CD4-positive, alpha-beta T cell (primary cell): ENCODE measurements around the gene CXCL9. TPM values are rescaled to one million over a fixed set of nuclear protein-coding genes. Genes with fewer than 3 reads are reported as not detected.
"Not testable (repeated sequence)": the region's sequence is repeated elsewhere in the genome, so short reads cannot be mapped to it uniquely, and the experiment has no call there.

Experiments
- ATAC-seq: fragments of 200-7000 bp; cut with Tn5 transposase; one replicate; pipeline ENCODE4 v1.10.0; 2022; ENCODE audit warnings: mild to moderate bottlenecking; ENCODE audit not compliant: poor library complexity
- CTCF ChIA-PET: fragments of 350-600 bp; sonication (Branson Sonifier 250); formaldehyde crosslinking; loops from one replicate; lab custom pipeline; 2021; ENCODE audit warnings: antibody characterized with exemption, inconsistent platforms; lab: Charles Lee
- POLR2A ChIA-PET: fragments of 350-600 bp; sonication (Branson Sonifier 250); formaldehyde crosslinking; loops from one replicate; lab custom pipeline; 2021; ENCODE audit warnings: antibody characterized with exemption, inconsistent platforms; lab: Charles Lee
- DNase-seq, 14 experiments: peaks; one replicate each; pipeline ENCODE4 v3.0.0-alpha.2; 2013 to 2020; ENCODE audit warnings: mixed read lengths in 2 of 14
- H3K27ac ChIP-seq, 2 donors: one replicate each; pipeline versions ENCODE4 v1.5.1 to v1.7.0; 2013; ENCODE audit warnings: low read length in 2 of 2, low read depth in 1 of 2, mild to moderate bottlenecking in 1 of 2
- H3K27me3 ChIP-seq, 2 experiments: 1 replicate in 1 of 2; 2 replicates in 1 of 2; pipeline versions ENCODE4 v1.6.1 to v1.7.0; 2013; ENCODE audit warnings: low read length in 2 of 2, control low read depth in 1 of 2, mild to moderate bottlenecking in 1 of 2, moderate library complexity in 1 of 2; ENCODE audit not compliant: insufficient read depth in 2 of 2, control insufficient read depth in 1 of 2
- H3K36me3 ChIP-seq: one replicate; pipeline ENCODE4 v1.6.1; 2013; ENCODE audit warnings: low read length, control low read depth; ENCODE audit not compliant: insufficient read depth
- H3K4me1 ChIP-seq: one replicate; pipeline ENCODE4 v1.6.1; 2013; ENCODE audit warnings: low read length, control low read depth; ENCODE audit not compliant: insufficient read depth
- H3K4me3 ChIP-seq: one replicate; pipeline ENCODE4 v1.5.1; 2013; ENCODE audit warnings: mild to moderate bottlenecking, low read length, moderate library complexity
- H3K9me3 ChIP-seq, 2 experiments: 1 replicate in 1 of 2; 2 replicates in 1 of 2; pipeline versions ENCODE4 v1.6.1 to v1.7.0; 2013; ENCODE audit warnings: low read length in 2 of 2, mild to moderate bottlenecking in 2 of 2, control low read depth in 1 of 2, moderate library complexity in 1 of 2; ENCODE audit not compliant: control insufficient read depth in 1 of 2, insufficient read depth in 1 of 2
- H3K27ac Mint-ChIP-seq: one replicate; pipeline ENCODE4 v1.8.0; 2020; ENCODE audit warnings: mixed read lengths
- H3K27me3 Mint-ChIP-seq: one replicate; pipeline ENCODE4 v1.8.0; 2021; ENCODE audit warnings: mixed read lengths
- H3K36me3 Mint-ChIP-seq: one replicate; pipeline ENCODE4 v1.8.0; 2021; ENCODE audit warnings: low read depth, mixed read lengths
- H3K4me1 Mint-ChIP-seq: one replicate; pipeline ENCODE4 v1.8.0; 2021; ENCODE audit warnings: low read depth, mixed read lengths
- H3K4me3 Mint-ChIP-seq: one replicate; pipeline ENCODE4 v1.8.0; 2020; ENCODE audit warnings: mild to moderate bottlenecking, mixed read lengths
- H3K9me3 Mint-ChIP-seq: one replicate; pipeline ENCODE4 v1.8.0; 2020; ENCODE audit warnings: mixed read lengths
- intact Hi-C, 2 experiments: fragments of 100-400 bp; cut with DNase I in 1 of 2; cut with micrococcal nuclease in 1 of 2; formaldehyde crosslinking; loops; one replicate each; pipeline versions ENCODE4 v1.15.1 to v1.9.0; 2023 to 2025; cut with DNase I, micrococcal nuclease
- total RNA-seq, 174 experiments: library from RNA in 2 of 174; stranded (reverse) in 2 of 174; gene quantifications; one replicate each; pipeline ENCODE4 v1.2.3 and lab custom pipeline; 2021 to 2026
- TF ChIP-seq, protein P1 (sequence below): fragments of 200-600 bp; IDR thresholded peaks from one replicate; pipeline ENCODE4 v1.8.0; 2022; ENCODE audit warnings: antibody characterized with exemption, mild to moderate bottlenecking

Gene CXCL9
- total RNA-seq, 2 experiments from 2014 or later: not detected

DNA sequence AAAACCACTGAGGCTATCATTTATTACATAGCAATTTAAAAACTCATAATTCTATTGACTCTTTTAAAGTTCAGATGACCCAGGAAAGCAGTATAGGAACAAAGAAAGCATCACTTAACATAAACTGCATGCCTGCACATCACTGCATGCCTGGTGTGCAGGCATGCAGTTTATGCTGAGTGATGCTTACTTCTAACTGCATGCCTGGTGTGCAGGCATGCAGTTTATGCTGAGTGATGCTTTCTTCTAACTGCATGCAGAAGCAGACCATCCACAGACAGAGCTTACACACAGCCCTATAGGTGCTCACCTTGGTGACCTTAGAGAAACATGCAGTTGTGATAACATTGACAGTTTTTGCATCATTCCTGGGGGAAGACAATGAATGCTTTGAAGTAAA is 33.5 kb downstream of the CXCL9 start:
- POLR2A ChIA-PET: no interaction called here
- H3K4me1 Mint-ChIP-seq: no peaks in the 10 kb centered on the region
- Histone ChIP-seq H3K9me3 (no peaks in the 10 kb centered on the region), H3K27ac (no peak overlapping the region), H3K4me3 (no peak overlapping the region), H3K27me3 (no peaks in the 10 kb centered on the region), H3K36me3 (peaks cover 92% of the 10 kb centered on the region), H3K4me1 (no peaks in the 10 kb centered on the region)
- no peak overlapping the region for H3K4me3 Mint-ChIP-seq
- H3K36me3 Mint-ChIP-seq: peaks cover 90% of the 10 kb centered on the region
- TF ChIP-seq, protein P1, sequence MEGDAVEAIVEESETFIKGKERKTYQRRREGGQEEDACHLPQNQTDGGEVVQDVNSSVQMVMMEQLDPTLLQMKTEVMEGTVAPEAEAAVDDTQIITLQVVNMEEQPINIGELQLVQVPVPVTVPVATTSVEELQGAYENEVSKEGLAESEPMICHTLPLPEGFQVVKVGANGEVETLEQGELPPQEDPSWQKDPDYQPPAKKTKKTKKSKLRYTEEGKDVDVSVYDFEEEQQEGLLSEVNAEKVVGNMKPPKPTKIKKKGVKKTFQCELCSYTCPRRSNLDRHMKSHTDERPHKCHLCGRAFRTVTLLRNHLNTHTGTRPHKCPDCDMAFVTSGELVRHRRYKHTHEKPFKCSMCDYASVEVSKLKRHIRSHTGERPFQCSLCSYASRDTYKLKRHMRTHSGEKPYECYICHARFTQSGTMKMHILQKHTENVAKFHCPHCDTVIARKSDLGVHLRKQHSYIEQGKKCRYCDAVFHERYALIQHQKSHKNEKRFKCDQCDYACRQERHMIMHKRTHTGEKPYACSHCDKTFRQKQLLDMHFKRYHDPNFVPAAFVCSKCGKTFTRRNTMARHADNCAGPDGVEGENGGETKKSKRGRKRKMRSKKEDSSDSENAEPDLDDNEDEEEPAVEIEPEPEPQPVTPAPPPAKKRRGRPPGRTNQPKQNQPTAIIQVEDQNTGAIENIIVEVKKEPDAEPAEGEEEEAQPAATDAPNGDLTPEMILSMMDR: no peak
- intact Hi-C loops: loop anchor here in 1 of 2 experiments (2.0 kb wide), 1 partner anchor 25 kb away; no protein-coding TSS in a partner anchor
- ATAC-seq (no peak), DNase-seq (no peak)
- no peaks in the 10 kb centered on the region for H3K27me3 Mint-ChIP-seq
- CTCF ChIA-PET: no interaction called here
- H3K9me3 Mint-ChIP-seq: no peaks in the 10 kb centered on the region
- H3K27ac Mint-ChIP-seq: no peak overlapping the region

DNA sequence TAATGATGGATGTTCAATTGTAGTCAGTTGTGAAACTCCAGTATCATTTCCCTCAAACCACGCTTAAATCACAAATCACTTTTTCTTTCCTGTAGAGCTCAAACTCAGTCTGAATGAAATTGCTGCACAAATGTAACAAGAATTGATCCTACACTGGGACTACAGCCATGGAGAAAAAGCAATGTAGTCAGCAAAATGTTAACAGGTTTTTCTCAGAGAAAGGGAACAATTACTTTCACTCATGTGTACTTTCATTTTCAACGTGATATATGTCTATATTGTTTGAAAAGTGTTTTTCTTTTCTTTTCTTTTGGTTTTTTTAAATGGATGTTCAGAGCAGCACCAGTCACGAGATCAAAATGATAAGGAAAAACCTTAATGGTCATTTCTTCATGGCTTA is 39.2 kb downstream of the CXCL9 start:
- TF ChIP-seq, protein P1: no peak
- no peak overlapping the region for H3K4me3 ChIP-seq

DNA sequence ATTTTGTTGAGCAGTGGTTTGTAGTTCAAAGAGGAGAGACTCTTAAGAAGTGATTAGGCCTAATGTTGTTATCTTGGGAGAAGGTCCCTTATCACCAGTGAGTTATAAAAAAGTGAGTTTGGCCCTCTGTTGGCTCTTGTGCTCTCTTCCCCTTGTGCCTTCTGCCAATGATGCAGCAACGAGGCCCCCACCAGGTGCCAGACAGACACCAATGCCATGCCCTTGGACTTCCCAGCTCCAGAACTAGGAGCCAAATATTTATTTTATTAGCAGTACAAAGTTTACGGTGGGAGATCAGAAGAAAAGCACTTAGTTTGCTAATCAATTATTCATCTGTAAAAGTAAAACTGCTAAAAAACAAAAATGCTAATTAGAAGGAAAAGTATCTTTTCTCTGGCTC is 43.8 kb downstream of the CXCL9 start:
- ATAC-seq (no peak), DNase-seq (no peak)
- ChIA-PET POLR2A (no interaction called here), CTCF (no interaction called here)
- Mint-ChIP-seq H3K27me3 (no peaks in the 10 kb centered on the region), H3K4me1 (no peaks in the 10 kb centered on the region), H3K36me3 (peaks cover 99% of the 10 kb centered on the region), H3K4me3 (no peak overlapping the region), H3K27ac (no peak overlapping the region), H3K9me3 (no peaks in the 10 kb centered on the region)
- Histone ChIP-seq H3K4me3 (no peak overlapping the region), H3K4me1 (no peaks in the 10 kb centered on the region), H3K9me3 (no peaks in the 10 kb centered on the region), H3K27me3 (no peaks in the 10 kb centered on the region), H3K36me3 (peaks cover 83% of the 10 kb centered on the region), H3K27ac (no peak overlapping the region)
- TF ChIP-seq, protein P1: no peak
- intact Hi-C loops: no loop called here

More for the DNA sequence above, 39.2 kb downstream of the CXCL9 start:
- no peaks in the 10 kb centered on the region for H3K27me3 ChIP-seq
- no peaks in the 10 kb centered on the region for H3K27me3 Mint-ChIP-seq
- ATAC-seq (no peak), DNase-seq (no peak)
- peaks cover 96% of the 10 kb centered on the region for H3K36me3 Mint-ChIP-seq
- H3K27ac ChIP-seq: no peak overlapping the region
- H3K4me3 Mint-ChIP-seq: no peak overlapping the region
- H3K36me3 ChIP-seq: peaks cover 93% of the 10 kb centered on the region
- H3K9me3 ChIP-seq: no peaks in the 10 kb centered on the region
- ChIA-PET POLR2A (no interaction called here), CTCF (no interaction called here)
- H3K4me1 ChIP-seq: no peaks in the 10 kb centered on the region
- no peak overlapping the region for H3K27ac Mint-ChIP-seq
- intact Hi-C loops: no loop called here
- H3K4me1 Mint-ChIP-seq: no peaks in the 10 kb centered on the region
- H3K9me3 Mint-ChIP-seq: no peaks in the 10 kb centered on the region

DNA sequence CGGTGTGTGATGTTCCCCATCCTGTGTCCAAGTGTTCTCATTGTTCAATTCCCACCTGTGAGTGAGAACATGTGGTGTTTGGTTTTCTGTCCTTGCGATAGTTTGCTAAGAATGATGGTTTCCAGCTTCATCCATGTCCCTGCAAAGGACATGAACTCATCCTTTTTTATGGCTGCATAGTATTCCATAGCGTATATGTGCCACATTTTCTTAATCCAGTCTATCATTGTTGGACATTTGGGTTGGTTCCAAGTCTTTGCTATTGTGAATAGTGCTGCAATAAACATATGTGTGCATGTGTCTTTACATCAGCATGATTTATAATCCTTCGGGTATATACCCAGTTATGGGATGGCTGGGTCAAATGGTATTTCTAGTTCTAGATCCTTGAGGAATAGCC is 45.2 kb downstream of the CXCL9 start:
- H3K4me1 Mint-ChIP-seq, intact Hi-C loops, ATAC-seq, H3K4me3 Mint-ChIP-seq, H3K4me1 ChIP-seq, H3K27ac ChIP-seq, DNase-seq, H3K27ac Mint-ChIP-seq, H3K4me3 ChIP-seq, H3K27me3 ChIP-seq, H3K9me3 ChIP-seq, H3K9me3 Mint-ChIP-seq, H3K27me3 Mint-ChIP-seq, CTCF ChIA-PET: not testable (repeated sequence)
- peaks cover 99% of the 10 kb centered on the region for H3K36me3 Mint-ChIP-seq
- POLR2A ChIA-PET: interaction anchor here (0.9 kb wide), 1 partner anchor 21 kb away, joined by 5 read pairs; the partner anchor contains the start of gene NAAA
- H3K36me3 ChIP-seq: peaks cover 83% of the 10 kb centered on the region

DNA sequence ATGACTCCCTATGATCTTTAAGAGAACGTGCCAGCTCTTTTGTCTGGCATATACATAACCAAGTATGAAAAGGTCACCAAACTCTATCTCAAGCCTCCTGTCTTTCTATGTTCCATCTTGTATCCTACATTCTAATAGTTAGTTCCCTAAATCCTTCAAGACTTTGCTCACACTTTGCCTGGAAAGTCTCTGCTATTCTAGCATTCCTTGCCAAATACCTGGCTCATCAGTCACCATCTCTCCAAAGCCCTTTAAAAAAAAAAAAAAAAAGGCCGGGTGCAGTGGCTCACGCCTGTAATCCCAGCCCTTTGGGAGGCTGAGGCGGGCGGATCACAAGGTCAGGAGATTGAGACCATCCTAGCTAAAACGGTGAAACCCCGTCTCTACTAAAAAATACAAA is 48.8 kb downstream of the CXCL9 start:
- H3K9me3 Mint-ChIP-seq, H3K4me1 Mint-ChIP-seq, H3K27ac ChIP-seq, intact Hi-C loops, POLR2A ChIA-PET, H3K27me3 ChIP-seq, CTCF ChIA-PET, H3K27me3 Mint-ChIP-seq, DNase-seq, H3K4me1 ChIP-seq, H3K4me3 ChIP-seq, H3K9me3 ChIP-seq, H3K4me3 Mint-ChIP-seq, ATAC-seq, H3K27ac Mint-ChIP-seq: not testable (repeated sequence)
- peaks cover 96% of the 10 kb centered on the region for H3K36me3 Mint-ChIP-seq
- peaks cover 75% of the 10 kb centered on the region for H3K36me3 ChIP-seq
